ENCODE measurements around the gene LYPLAL1. TPM values are rescaled to one million over a fixed set of nuclear protein-coding genes. Genes with fewer than 3 reads are reported as not detected.
A peak's percentile ranks its signal among the peaks of the same experiment; 100 is the strongest.

The LYPLAL1 gene
- polyA plus RNA-seq, 1 of the 3 experiments (the other 2 are of a cell fraction) = 11.2 TPM

GRCh38 chr1:219188331-219188803, 14.7 kb downstream of the LYPLAL1 start:
- H3K4me2 ChIP-seq = peak overlapping the region; percentile 67
- CTCF ChIA-PET = interaction anchor here (1.0 to 2.2 kb wide), 2 partner anchors 12 to 624 kb away, joined by 4 to 11 read pairs; no protein-coding TSS in a partner anchor

More at GRCh38 chr1:219188331-219188803, 14.7 kb downstream of the LYPLAL1 start:
- 0 out of 2 replicates have a peak, but pooled peaks cover 12% of the 10 kb centered on the region for H3K9me3 ChIP-seq
- no peaks in the 10 kb centered on the region for H3K9me2 ChIP-seq
- H3F3A ChIP-seq (replicated peaks; ENCODE audit: insufficient read depth) = peaks cover 19% of the 10 kb centered on the region
- POLR2A ChIA-PET = no interaction called here
- no peaks in the 10 kb centered on the region for H3K27me3 ChIP-seq (ENCODE audit: insufficient read depth)
- H3K36me3 ChIP-seq (replicated peaks in 1 of 2; ENCODE audit: control insufficient read depth in 1 of 2, insufficient read depth in 2 of 2, low read length in 1 of 2) = peaks cover 39 to 45% of the 10 kb centered on the region in 2 experiments
- H4K20me1 ChIP-seq (ENCODE audit: insufficient read depth) = no peaks in the 10 kb centered on the region
- 43% methylated on average over 3 of the region's 3 CpGs for WGBS (ENCODE audit: low lambda C conversion rate)
- peak overlapping the region; percentile 20 for H2AFZ ChIP-seq (ENCODE audit: low read depth)
- TF ChIP-seq USF2 (IDR thresholded peaks at IDR 0.05; ENCODE audit: borderline replicate concordance, low read depth, low read length) (no peak), POLR2AphosphoS5 (IDR thresholded peaks at IDR 0.05; ENCODE audit: low read depth, low read length) (no peak), RXRA (IDR thresholded peaks at IDR 0.05; ENCODE audit: borderline replicate concordance, low read depth) (no peak), FOSL2 (IDR thresholded peaks at IDR 0.05; ENCODE audit: borderline replicate concordance, low read depth) (no peak), NFIC (IDR thresholded peaks at IDR 0.05; ENCODE audit: borderline replicate concordance) (no peak), NRF1 (IDR thresholded peaks at IDR 0.05; ENCODE audit: low read depth, low read length) (no peak), EP300 (IDR thresholded peaks at IDR 0.05; ENCODE audit: borderline replicate concordance in 1 of 2, low read depth in 1 of 2, low read length in 1 of 2) (no peak), SIN3A (IDR thresholded peaks at IDR 0.05; ENCODE audit: borderline replicate concordance, low read depth, low read length) (no peak), FOXJ3 (CRISPR knock-in tag; IDR thresholded peaks at IDR 0.05) (no peak), MXI1 (IDR thresholded peaks at IDR 0.05; ENCODE audit: low read depth, low read length) (no peak), CTCF (IDR thresholded peaks at IDR 0.05) (no peak), TAF1 (IDR thresholded peaks at IDR 0.05; ENCODE audit: borderline replicate concordance, low read depth, low read length) (no peak), MEF2A (IDR thresholded peaks at IDR 0.05; ENCODE audit: borderline replicate concordance, low read depth) (no peak), GABPA (IDR thresholded peaks at IDR 0.05; ENCODE audit: low read depth) (no peak), RCOR1 (IDR thresholded peaks at IDR 0.05; ENCODE audit: low read length) (no peak)
- DNase-seq = no peak
- peaks cover 22 to 24% of the 10 kb centered on the region in 2 experiments; a peak in 3 of 4 replicates for H3K4me1 ChIP-seq (ENCODE audit: control insufficient read depth in 1 of 2, insufficient read depth in 2 of 2, low read depth in 1 of 2, low read length in 1 of 2)
- H3K9ac ChIP-seq = peak overlapping the region; percentile 64
- peak overlapping the region; percentile 89 to 90; a peak in 3 of 4 replicates for H3K27ac ChIP-seq (ENCODE audit: low read depth in 2 of 2, low read length in 1 of 2)
- no peak overlapping the region for H3K4me3 ChIP-seq (ENCODE audit: low read depth in 2 of 2, low read length in 1 of 2)
- peaks cover 45% of the 10 kb centered on the region for H3K79me2 ChIP-seq (ENCODE audit: insufficient read depth)
